Measurements from ENCODE around the gene COL8A1. TPM values are rescaled to one million over a fixed set of nuclear protein-coding genes. Genes with fewer than 3 reads are reported as not detected.

Gene COL8A1
- total RNA-seq, 6 experiments from 2014 or later: 0.56 to 1.5 (median 0.79) TPM

DNA sequence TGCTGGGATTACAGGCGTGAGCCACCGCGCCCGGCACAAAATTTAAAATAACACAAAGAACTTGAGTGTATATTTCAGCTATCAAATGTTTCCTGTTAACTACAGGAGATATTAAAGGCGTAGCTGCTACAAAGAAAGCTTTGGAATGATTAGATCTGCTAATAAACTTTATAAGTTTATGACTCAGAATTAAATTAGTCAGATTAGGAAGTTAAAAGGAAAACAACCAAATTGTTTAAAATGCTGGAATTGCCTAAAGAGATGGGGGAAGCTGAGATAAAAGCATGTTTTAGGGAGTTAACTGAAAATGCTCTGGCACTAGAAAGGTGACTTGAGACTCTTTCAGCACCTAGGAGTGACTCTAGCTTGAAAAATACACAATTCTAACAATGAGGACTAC is 58.9 kb downstream of the COL8A1 start:
- TF ChIP-seq, protein P1, sequence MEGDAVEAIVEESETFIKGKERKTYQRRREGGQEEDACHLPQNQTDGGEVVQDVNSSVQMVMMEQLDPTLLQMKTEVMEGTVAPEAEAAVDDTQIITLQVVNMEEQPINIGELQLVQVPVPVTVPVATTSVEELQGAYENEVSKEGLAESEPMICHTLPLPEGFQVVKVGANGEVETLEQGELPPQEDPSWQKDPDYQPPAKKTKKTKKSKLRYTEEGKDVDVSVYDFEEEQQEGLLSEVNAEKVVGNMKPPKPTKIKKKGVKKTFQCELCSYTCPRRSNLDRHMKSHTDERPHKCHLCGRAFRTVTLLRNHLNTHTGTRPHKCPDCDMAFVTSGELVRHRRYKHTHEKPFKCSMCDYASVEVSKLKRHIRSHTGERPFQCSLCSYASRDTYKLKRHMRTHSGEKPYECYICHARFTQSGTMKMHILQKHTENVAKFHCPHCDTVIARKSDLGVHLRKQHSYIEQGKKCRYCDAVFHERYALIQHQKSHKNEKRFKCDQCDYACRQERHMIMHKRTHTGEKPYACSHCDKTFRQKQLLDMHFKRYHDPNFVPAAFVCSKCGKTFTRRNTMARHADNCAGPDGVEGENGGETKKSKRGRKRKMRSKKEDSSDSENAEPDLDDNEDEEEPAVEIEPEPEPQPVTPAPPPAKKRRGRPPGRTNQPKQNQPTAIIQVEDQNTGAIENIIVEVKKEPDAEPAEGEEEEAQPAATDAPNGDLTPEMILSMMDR (IDR thresholded peaks at IDR 0.05): no peak
- TF ChIP-seq POLR2A (IDR thresholded peaks at IDR 0.05): no peak
- Histone ChIP-seq H3K27me3 (no peaks in the 10 kb centered on the region), H3K27ac (no peak overlapping the region), H3K4me1 (no peaks in the 10 kb centered on the region), H3K36me3 (no peaks in the 10 kb centered on the region), H3K4me3 (no peak overlapping the region), H3K9me3 (no peaks in the 10 kb centered on the region)
- 68% methylated on average over 4 of the region's 5 CpGs for WGBS (ENCODE audit: insufficient coverage, low coverage, low lambda C conversion rate, missing lambda C conversion rate)
- no peak for DNase-seq
- intact Hi-C loops (cut with DNase I): no loop called here
- no peak for ATAC-seq

- Histone ChIP-seq H3K4me3 (no peak overlapping the region), H3K36me3 (no peaks in the 10 kb centered on the region), H3K4me1 (no peaks in the 10 kb centered on the region), H3K27ac (no peak overlapping the region), H3K27me3 (no peaks in the 10 kb centered on the region), H3K9me3 (no peaks in the 10 kb centered on the region)
- DNase-seq (no peak), ATAC-seq (no peak)
- TF ChIP-seq, protein P1 (IDR thresholded peaks at IDR 0.05): no peak
- no peak for TF ChIP-seq POLR2A (IDR thresholded peaks at IDR 0.05)
- WGBS (ENCODE audit: insufficient coverage, low coverage, low lambda C conversion rate, missing lambda C conversion rate): 33% methylated on average over 2 of the region's 2 CpGs
- intact Hi-C loops (cut with DNase I): no loop called here
Measured at GRCh38 chr3:99698932-99699331, 60.5 kb downstream of the COL8A1 start.

DNA sequence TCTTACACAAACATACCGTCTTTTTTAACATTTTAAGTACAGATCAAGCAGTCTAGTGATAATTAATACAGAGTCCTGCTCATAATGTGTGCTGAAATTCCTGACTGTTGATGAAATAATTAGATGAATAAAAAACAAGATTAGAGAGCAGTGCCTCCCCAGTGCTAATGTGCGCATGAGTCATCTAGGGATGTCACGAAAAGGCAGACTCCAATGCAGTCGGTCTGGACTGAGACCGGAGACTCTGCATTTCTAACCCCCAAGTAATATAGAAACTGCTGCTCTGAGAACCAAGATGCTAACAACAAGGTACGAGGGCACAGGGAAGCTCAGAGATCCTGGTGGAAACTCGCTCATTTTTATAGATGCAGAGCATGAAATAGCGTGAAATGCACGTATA is 61.4 kb downstream of the COL8A1 start:
- 63% methylated on average over 9 of the region's 9 CpGs for WGBS (ENCODE audit: insufficient coverage, low coverage, low lambda C conversion rate, missing lambda C conversion rate)
- intact Hi-C loops (cut with DNase I): no loop called here
- no peaks in the 10 kb centered on the region for H3K36me3 ChIP-seq
- no peaks in the 10 kb centered on the region for H3K9me3 ChIP-seq
- no peaks in the 10 kb centered on the region for H3K27me3 ChIP-seq
- no peak overlapping the region for H3K27ac ChIP-seq
- DNase-seq (no peak), ATAC-seq (no peak)
- H3K4me1 ChIP-seq: no peaks in the 10 kb centered on the region
- TF ChIP-seq POLR2A (IDR thresholded peaks at IDR 0.05): no peak
- TF ChIP-seq, protein P1 (IDR thresholded peaks at IDR 0.05): no peak
- H3K4me3 ChIP-seq: no peak overlapping the region

DNA sequence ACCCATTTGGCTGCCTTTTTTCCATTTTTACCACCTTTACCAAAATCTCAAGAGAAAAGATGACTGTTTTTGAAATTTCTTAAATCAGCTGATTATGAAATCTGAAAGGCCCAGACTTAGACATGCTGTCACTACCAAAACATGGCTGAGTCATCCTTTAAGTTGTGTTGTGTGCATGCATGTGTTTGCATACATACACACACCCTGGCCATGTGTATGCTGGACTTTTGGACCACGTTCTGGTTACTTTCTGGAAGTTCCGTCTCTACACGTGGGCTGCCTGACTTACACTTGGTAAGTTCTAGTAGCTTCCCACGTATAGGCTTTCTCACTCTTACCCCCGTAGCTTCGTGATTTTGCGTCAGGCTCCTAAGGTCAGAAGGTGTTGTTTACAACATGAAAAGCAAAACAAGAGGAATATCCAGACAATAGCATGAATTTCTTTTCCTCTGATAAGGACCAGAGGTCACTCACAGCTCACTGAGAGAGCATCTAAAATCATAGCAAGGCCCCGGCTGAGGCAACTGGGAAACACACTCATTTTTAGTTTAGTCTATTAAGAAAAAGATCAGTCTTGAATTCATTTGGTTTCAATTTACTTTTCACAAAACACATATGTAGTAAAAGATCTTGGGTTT is 62.4 kb downstream of the COL8A1 start:
- no peaks in the 10 kb centered on the region for H3K4me1 ChIP-seq
- no peaks in the 10 kb centered on the region for H3K36me3 ChIP-seq
- no peak for TF ChIP-seq POLR2A (IDR thresholded peaks at IDR 0.05)
- TF ChIP-seq, protein P1 (IDR thresholded peaks at IDR 0.05): no peak
- intact Hi-C loops (cut with DNase I): no loop called here
- no peak for DNase-seq
- H3K9me3 ChIP-seq: no peaks in the 10 kb centered on the region
- H3K27me3 ChIP-seq: no peaks in the 10 kb centered on the region
- H3K27ac ChIP-seq: no peak overlapping the region
- ATAC-seq: peak in 3 of 4 donors; percentile 34 to 77 (median 42)
- no peak overlapping the region for H3K4me3 ChIP-seq
- WGBS (ENCODE audit: insufficient coverage, low coverage, low lambda C conversion rate, missing lambda C conversion rate): 50% methylated on average over 8 of the region's 8 CpGs
